ENCODE results near the gene SUN5.

GRCh38 chr20:33015114-33015484, 10.9 kb upstream of the SUN5 start:
- TF ChIP-seq POLR2A (IDR thresholded peaks at IDR 0.05) (no peak), CTCF (IDR thresholded peaks at IDR 0.05) (no peak)

Measured in testis (tissue), 2 donors.